Mucosa of stomach (tissue), 1 donor: ENCODE results near the gene PCDHA9.
"Not testable (repeated sequence)": the region's sequence is repeated elsewhere in the genome, so short reads cannot be mapped to it uniquely, and the experiment has no call there.

ENCODE experiments used
- H3K27me3 ChIP-seq: one replicate; pipeline ENCODE4 v1.7.0; 2013; ENCODE audit warnings: mild to moderate bottlenecking, low read length; ENCODE audit not compliant: control insufficient read depth, insufficient read depth
- H3K36me3 ChIP-seq: one replicate; pipeline ENCODE4 v1.7.0; 2013; ENCODE audit warnings: low read length; ENCODE audit not compliant: control insufficient read depth, insufficient read depth
- H3K4me1 ChIP-seq: one replicate; pipeline ENCODE4 v1.7.0; 2013; ENCODE audit warnings: mild to moderate bottlenecking, low read length; ENCODE audit not compliant: control insufficient read depth, insufficient read depth
- H3K4me3 ChIP-seq: one replicate; pipeline ENCODE4 v1.7.0; 2013; ENCODE audit warnings: low read length
- H3K9ac ChIP-seq: one replicate; pipeline ENCODE4 v1.7.0; 2013; ENCODE audit warnings: mild to moderate bottlenecking, low read length, moderate library complexity
- H3K9me3 ChIP-seq: one replicate; pipeline ENCODE4 v1.7.0; 2013; ENCODE audit warnings: mild to moderate bottlenecking, low read length, moderate library complexity; ENCODE audit not compliant: control insufficient read depth
- donor health status: Pancreatic carcinoma.

PCDHA9 gene

DNA sequence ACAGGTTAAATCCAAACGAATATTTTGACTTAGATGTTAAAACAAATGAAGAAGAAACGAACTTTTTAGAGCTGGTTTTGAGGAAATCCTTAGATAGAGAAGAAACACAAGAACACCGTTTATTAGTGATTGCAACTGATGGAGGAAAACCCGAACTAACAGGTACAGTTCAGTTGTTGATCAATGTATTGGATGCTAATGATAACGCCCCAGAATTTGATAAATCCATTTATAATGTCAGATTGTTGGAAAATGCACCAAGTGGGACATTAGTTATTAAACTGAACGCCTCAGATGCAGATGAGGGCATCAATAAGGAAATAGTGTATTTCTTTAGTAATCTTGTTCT lies 25.9 kb upstream of the PCDHA9 start:
- Histone ChIP-seq H3K27me3 (no peaks in the 10 kb centered on the region), H3K4me1 (no peaks in the 10 kb centered on the region), H3K9me3 (no peaks in the 10 kb centered on the region), H3K4me3 (no peak overlapping the region), H3K36me3 (no peaks in the 10 kb centered on the region), H3K9ac (no peak overlapping the region)

DNA sequence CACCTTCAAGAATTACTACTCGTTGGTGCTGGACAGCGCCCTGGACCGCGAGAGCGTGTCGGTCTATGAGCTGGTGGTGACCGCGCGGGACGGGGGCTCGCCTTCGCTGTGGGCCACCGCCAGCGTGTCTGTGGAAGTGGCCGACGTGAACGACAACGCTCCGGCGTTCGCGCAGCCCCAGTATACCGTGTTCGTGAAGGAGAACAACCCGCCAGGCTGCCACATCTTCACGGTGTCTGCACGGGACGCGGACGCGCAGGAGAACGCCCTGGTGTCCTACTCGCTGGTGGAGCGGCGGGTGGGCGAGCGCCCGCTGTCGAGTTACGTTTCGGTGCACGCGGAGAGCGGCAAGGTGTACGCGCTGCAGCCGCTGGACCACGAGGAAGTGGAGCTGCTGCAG lies 25.2 kb upstream of the PCDHA9 start:
- H3K9ac ChIP-seq, H3K9me3 ChIP-seq, H3K36me3 ChIP-seq, H3K4me3 ChIP-seq, H3K4me1 ChIP-seq, H3K27me3 ChIP-seq: not testable (repeated sequence)

DNA sequence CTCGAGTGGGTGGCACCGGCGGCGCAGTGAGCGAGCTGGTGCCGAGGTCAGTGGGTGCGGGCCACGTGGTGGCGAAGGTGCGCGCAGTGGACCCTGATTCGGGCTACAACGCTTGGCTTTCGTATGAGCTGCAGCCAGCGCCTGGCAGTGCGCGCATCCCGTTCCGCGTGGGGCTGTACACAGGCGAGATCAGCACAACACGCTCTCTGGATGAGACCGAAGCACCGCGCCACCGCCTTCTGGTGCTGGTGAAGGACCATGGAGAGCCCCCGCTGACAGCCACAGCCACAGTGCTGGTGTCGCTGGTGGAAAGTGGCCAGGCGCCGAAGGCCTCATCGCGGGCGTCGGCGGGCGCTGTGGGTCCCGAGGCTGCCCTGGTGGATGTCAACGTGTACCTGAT lies 24.7 kb upstream of the PCDHA9 start:
- no peaks in the 10 kb centered on the region for H3K4me1 ChIP-seq
- no peaks in the 10 kb centered on the region for H3K9me3 ChIP-seq
- H3K27me3 ChIP-seq, result no peaks in the 10 kb centered on the region
- no peaks in the 10 kb centered on the region for H3K36me3 ChIP-seq
- H3K9ac ChIP-seq, result no peak overlapping the region
- no peak overlapping the region for H3K4me3 ChIP-seq

DNA sequence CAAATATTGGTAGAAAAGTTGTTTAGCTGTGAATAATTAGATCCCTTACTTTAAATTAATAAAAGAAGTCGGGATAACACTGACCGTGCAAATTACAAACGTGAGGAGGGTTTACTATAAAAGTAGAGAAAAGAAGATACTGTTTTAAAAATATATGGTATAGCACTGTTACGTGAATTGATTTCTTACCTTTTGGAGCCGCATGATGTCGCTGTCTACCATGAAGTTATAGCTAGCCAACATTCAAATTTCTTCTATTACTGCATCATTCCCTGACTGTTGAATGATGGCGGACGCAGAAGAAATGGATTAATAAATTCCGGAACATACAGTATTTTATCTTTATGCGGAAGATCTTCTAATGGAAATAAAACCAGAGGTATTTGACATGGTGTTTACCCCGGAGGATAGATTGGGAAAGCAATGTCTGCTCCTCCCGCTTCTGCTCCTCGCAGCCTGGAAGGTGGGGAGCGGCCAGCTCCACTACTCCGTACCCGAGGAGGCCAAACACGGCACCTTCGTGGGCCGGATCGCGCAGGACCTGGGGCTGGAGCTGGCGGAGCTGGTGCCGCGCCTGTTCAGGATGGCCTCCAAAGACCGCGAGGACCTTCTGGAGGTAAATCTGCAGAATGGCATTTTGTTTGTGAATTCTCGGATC lies 20.3 kb upstream of the PCDHA9 start, which contains the start of gene PCDHA6:
Gene PCDHA6 (plus strand): TSS at position 257 of the 658 bp plus-strand sequence. CDS start 132 bp downstream, at position 389.
- no peaks in the 10 kb centered on the region for H3K9me3 ChIP-seq
- no peak within 1 kb of the TSS for H3K4me3 ChIP-seq
- no peaks in the 10 kb centered on the region for H3K4me1 ChIP-seq
- H3K27me3 ChIP-seq, result no peaks in the 10 kb centered on the region
- H3K36me3 ChIP-seq, result no peaks in the 10 kb centered on the region
- H3K9ac ChIP-seq, result no peak within 1 kb of the TSS

DNA sequence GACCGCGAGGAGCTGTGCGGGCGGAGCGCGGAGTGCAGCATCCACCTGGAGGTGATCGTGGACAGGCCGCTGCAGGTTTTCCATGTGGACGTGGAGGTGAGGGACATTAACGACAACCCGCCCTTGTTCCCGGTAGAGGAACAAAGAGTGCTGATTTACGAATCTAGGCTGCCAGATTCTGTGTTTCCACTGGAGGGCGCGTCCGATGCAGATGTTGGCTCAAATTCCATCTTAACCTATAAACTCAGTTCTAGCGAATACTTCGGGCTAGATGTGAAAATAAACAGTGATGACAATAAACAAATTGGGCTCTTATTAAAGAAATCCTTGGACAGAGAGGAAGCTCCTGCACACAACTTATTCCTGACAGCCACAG lies 19.8 kb upstream of the PCDHA9 start:
- Histone ChIP-seq H3K9me3 (no peaks in the 10 kb centered on the region), H3K4me3 (no peak overlapping the region), H3K36me3 (no peaks in the 10 kb centered on the region), H3K27me3 (no peaks in the 10 kb centered on the region), H3K4me1 (no peaks in the 10 kb centered on the region), H3K9ac (no peak overlapping the region)

DNA sequence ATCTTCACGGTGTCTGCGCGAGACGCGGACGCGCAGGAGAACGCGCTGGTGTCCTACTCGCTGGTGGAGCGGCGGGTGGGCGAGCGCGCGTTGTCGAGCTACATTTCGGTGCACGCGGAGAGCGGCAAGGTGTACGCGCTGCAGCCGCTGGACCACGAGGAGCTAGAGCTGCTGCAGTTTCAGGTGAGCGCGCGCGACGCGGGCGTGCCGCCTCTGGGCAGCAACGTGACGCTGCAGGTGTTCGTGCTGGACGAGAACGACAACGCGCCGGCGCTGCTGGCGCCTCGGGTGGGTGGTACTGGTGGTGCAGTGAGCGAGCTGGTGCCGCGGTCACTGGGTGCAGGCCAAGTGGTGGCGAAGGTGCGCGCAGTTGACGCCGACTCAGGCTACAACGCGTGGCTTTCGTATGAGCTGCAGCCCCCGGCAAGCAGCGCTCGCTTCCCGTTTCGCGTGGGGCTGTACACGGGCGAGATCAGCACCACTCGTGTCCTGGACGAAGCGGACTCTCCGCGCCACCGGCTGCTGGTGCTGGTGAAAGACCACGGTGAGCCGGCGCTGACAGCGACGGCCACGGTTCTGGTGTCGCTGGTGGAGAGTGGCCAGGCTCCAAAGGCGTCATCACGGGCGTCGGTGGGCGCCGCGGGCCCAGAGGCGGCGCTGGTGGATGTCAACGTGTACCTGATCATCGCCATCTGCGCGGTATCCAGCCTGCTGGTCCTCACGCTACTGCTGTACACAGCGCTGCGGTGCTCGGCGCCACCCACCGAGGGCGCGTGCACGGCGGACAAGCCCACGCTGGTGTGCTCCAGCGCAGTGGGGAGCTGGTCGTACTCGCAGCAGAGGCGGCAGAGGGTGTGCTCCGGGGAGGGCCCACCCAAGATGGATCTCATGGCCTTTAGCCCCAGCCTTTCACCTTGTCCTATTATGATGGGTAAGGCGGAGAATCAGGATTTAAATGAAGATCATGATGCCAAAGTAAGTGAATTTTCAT lies 18.4 kb upstream of the PCDHA9 start:
- not testable (repeated sequence) for H3K4me3 ChIP-seq, H3K9me3 ChIP-seq, H3K4me1 ChIP-seq, H3K27me3 ChIP-seq, H3K9ac ChIP-seq, H3K36me3 ChIP-seq

DNA sequence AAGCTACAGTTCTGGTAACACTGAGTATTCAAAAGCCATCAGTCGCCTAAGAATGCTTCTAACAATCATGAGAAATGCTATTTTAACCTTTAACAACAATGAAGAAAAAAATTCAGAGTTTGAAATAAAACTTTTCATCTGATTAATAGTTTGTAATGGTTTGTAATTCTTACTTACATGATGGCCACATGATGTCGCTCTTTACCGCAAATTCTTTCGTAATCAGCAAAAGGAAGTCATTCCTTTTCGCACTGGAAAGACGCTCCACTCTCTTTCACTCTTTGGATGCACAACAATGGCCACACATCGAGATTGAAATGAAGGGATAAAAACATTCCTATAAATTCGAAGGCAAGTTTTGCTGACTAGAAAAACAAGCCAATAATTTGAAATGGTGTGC lies 14.2 kb upstream of the PCDHA9 start, which contains the start of gene PCDHA7:
Gene PCDHA7 (plus strand): TSS at position 277 of the 400 bp plus-strand sequence. CDS start 115 bp downstream, at position 392.
- H3K4me1 ChIP-seq, result no peaks in the 10 kb centered on the region
- no peaks in the 10 kb centered on the region for H3K36me3 ChIP-seq
- no peak within 1 kb of the TSS for H3K4me3 ChIP-seq
- no peak within 1 kb of the TSS for H3K9ac ChIP-seq
- H3K27me3 ChIP-seq, result no peaks in the 10 kb centered on the region
- no peaks in the 10 kb centered on the region for H3K9me3 ChIP-seq

DNA sequence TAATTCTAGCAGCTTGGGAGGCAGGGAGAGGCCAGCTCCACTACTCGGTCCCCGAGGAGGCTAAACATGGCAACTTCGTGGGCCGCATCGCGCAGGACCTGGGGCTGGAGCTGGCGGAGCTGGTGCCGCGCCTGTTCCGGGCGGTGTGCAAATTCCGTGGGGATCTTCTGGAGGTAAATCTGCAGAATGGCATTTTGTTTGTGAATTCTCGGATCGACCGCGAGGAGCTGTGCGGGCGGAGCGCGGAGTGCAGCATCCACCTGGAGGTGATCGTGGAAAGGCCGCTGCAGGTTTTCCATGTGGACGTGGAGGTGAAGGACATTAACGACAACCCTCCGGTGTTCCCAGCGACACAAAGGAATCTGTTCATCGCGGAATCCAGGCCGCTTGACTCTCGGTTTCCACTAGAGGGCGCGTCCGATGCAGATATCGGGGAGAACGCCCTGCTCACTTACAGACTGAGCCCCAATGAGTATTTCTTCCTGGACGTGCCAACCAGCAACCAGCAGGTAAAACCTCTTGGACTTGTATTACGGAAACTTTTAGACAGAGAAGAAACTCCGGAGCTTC lies 13.7 kb upstream of the PCDHA9 start:
- H3K9ac ChIP-seq, H3K36me3 ChIP-seq, H3K4me1 ChIP-seq, H3K9me3 ChIP-seq, H3K4me3 ChIP-seq, H3K27me3 ChIP-seq: not testable (repeated sequence)

DNA sequence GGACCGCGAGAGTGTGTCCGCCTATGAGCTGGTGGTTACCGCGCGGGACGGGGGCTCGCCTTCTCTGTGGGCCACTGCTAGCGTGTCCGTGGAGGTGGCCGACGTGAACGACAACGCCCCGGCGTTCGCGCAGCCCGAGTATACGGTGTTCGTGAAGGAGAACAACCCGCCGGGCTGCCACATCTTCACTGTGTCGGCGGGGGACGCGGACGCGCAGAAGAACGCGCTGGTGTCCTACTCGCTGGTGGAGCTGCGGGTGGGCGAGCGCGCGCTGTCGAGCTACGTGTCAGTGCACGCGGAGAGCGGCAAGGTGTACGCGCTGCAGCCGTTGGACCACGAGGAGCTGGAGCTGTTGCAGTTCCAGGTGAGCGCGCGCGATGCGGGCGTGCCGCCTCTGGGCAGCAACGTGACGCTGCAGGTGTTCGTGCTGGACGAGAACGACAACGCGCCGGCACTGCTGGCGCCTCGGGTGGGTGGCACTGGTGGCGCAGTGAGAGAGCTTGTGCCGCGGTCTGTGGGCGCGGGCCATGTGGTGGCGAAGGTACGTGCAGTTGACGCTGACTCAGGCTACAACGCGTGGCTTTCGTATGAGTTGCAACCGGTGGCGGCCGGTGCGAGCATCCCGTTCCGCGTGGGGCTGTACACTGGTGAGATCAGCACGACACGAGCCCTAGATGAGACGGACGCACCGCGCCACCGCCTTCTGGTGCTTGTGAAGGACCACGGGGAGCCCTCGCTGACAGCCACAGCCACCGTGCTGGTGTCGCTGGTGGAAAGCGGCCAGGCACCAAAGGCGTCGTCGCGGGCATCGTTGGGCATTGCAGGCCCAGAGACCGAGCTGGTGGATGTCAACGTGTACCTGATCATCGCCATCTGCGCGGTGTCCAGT lies 12.3 kb upstream of the PCDHA9 start:
- Histone ChIP-seq H3K36me3 (no peaks in the 10 kb centered on the region), H3K27me3 (no peaks in the 10 kb centered on the region), H3K9ac (no peak overlapping the region), H3K4me3 (no peak overlapping the region), H3K9me3 (no peaks in the 10 kb centered on the region), H3K4me1 (no peaks in the 10 kb centered on the region)

DNA sequence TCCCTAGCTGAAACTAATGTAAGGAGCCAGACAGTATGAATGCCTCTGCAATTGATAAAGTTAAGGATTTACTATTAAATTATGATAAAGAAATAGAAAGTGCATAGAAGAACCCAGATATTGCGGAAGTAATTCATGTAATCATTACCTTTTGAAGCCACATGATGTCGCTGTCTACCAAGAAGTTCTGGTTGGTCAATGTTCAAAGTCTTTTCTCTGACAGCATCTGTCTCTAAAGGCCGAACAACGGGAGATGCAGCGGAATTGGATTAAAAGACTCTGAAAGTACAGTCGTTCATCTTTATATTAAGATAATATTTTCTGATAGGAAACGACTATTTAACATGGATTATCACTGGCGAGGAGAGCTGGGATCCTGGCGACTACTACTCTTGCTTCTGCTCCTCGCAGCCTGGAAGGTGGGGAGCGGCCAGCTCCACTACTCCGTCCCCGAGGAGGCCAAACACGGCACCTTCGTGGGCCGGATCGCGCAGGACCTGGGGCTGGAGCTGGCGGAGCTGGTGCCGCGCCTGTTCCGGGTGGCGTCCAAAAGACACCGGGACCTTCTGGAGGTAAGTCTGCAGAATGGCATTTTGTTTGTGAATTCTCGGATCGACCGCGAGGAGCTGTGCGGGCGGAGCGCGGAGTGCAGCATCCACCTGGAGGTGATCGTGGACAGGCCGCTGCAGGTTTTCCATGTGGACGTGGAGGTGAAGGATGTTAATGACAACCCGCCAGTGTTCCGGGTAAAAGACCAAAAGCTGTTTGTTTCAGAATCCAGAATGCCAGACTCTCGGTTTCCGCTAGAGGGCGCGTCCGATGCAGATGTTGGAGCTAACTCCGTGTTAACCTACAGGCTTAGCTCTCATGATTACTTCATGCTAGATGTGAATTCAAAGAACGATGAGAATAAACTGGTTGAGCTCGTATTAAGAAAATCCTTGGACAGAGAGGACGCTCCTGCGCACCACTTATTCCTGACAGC lies 6.9 kb upstream of the PCDHA9 start, which contains the start of gene PCDHA8:
Gene PCDHA8 (plus strand): TSS at position 210 of the 985 bp plus-strand sequence. CDS start 135 bp downstream, at position 345.
- Histone ChIP-seq H3K4me1 (no peaks in the 10 kb centered on the region), H3K9ac (no peak within 1 kb of the TSS), H3K27me3 (no peaks in the 10 kb centered on the region), H3K36me3 (no peaks in the 10 kb centered on the region), H3K9me3 (no peaks in the 10 kb centered on the region), H3K4me3 (no peak within 1 kb of the TSS)
